Kidney (tissue), 14 donors: ENCODE results near the gene CRKL. TPM values are rescaled to one million over a fixed set of nuclear protein-coding genes. Genes with fewer than 3 reads are reported as not detected.

Source experiments
- DNase-seq, 5 donors: peaks; one replicate each; pipeline ENCODE4 v3.0.0-alpha.2; 2013 to 2020
- FAIRE-seq: peaks from 2 replicates; lab custom pipeline; 2012; peaks lifted over from hg19 to GRCh38; lab: Jason Lieb, UNC
- H3K27ac ChIP-seq, 2 donors: one replicate each; pipeline ENCODE4 v1.7.0; 2013; ENCODE audit warnings: low read depth in 2 of 2, low read length in 2 of 2, inconsistent platforms in 1 of 2
- H3K27me3 ChIP-seq: one replicate; pipeline ENCODE4 v1.7.1; 2013; ENCODE audit warnings: low read length, inconsistent platforms; ENCODE audit not compliant: control insufficient read depth, insufficient read depth
- H3K36me3 ChIP-seq, 3 donors: one replicate each; pipeline versions ENCODE4 v1.7.0 to v1.7.1; 2013; ENCODE audit warnings: low read length in 3 of 3, control low read depth in 1 of 3, inconsistent platforms in 1 of 3; ENCODE audit not compliant: insufficient read depth in 3 of 3, control insufficient read depth in 2 of 3
- H3K4me1 ChIP-seq, 3 donors: one replicate each; pipeline versions ENCODE4 v1.7.0 to v1.7.1; 2013; ENCODE audit warnings: low read length in 3 of 3, inconsistent platforms in 1 of 3, low read depth in 1 of 3; ENCODE audit not compliant: control insufficient read depth in 2 of 3, insufficient read depth in 2 of 3
- H3K4me3 ChIP-seq, 3 donors: one replicate each; pipeline versions ENCODE4 v1.7.0 to v1.8.1; 2013; ENCODE audit warnings: low read length in 3 of 3, control low read depth in 1 of 3, inconsistent platforms in 1 of 3
- H3K9ac ChIP-seq, 3 donors: one replicate each; pipeline versions ENCODE4 v1.7.0 to v1.7.1; 2013; ENCODE audit warnings: low read length in 3 of 3, control low read depth in 1 of 3, inconsistent platforms in 1 of 3
- H3K9me3 ChIP-seq, 3 donors: one replicate each; pipeline versions ENCODE4 v1.7.0 to v1.7.1; 2013; ENCODE audit warnings: low read length in 3 of 3, control low read depth in 1 of 3, inconsistent platforms in 1 of 3; ENCODE audit not compliant: control insufficient read depth in 2 of 3, insufficient read depth in 1 of 3
- intact Hi-C: fragments of 100-400 bp; cut with DNase I; formaldehyde crosslinking; loops from one replicate; pipeline ENCODE4 v1.11.1; 2022
- polyA plus RNA-seq: library from polyadenylated mRNA; stranded (reverse); fragments of 350-450 nt; fragmentation: Illumina TruSeq; extraction: RNeasy Lipid Tissue Mini Kit (QIAGEN cat#74804); gene quantifications from one replicate; pipeline ENCODE4 v1.2.3, GENCODE V29; 2014; ENCODE audit warnings: low read depth, low replicate concordance; ENCODE audit not compliant: insufficient read depth
- total RNA-seq: library from RNA; stranded (reverse); fragmentation: NEBNext Ultra II Directional; extraction: Animal tissue kit (Norgen Biotek cat#: 25700); gene quantifications from one replicate; pipeline ENCODE4 v1.2.1, GENCODE V29; 2021
- TF ChIP-seq, protein P1 (sequence below): IDR thresholded peaks from 3 replicates; pipeline ENCODE4 v1.5.1; 2012; ENCODE audit warnings: mild to moderate bottlenecking, moderate library complexity, borderline replicate concordance; ENCODE audit not compliant: insufficient read depth; ENCODE audit errors: extremely low read depth
- donor health status: control.
- donor health status: control.
- donor health status: control.
- donor health status: control.
- donor health status: control.
- donor health status: DM: yes; HTN: yes; CAD: no.
- donor health status: Normal renal cell carcinoma (clear cell type).

Gene CRKL
- total and polyA plus RNA-seq, 2 donors from 2014 or later = 11.9 to 44.7 TPM

- H3K9me3 ChIP-seq = no peaks in the 10 kb centered on the region
- peaks cover 6 to 16% (median 8%) of the 10 kb centered on the region in 3 donors for H3K36me3 ChIP-seq
- no peak for FAIRE-seq
- H3K9ac ChIP-seq = no peak overlapping the region
- TF ChIP-seq, protein P1, sequence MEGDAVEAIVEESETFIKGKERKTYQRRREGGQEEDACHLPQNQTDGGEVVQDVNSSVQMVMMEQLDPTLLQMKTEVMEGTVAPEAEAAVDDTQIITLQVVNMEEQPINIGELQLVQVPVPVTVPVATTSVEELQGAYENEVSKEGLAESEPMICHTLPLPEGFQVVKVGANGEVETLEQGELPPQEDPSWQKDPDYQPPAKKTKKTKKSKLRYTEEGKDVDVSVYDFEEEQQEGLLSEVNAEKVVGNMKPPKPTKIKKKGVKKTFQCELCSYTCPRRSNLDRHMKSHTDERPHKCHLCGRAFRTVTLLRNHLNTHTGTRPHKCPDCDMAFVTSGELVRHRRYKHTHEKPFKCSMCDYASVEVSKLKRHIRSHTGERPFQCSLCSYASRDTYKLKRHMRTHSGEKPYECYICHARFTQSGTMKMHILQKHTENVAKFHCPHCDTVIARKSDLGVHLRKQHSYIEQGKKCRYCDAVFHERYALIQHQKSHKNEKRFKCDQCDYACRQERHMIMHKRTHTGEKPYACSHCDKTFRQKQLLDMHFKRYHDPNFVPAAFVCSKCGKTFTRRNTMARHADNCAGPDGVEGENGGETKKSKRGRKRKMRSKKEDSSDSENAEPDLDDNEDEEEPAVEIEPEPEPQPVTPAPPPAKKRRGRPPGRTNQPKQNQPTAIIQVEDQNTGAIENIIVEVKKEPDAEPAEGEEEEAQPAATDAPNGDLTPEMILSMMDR = no peak
- H3K27ac ChIP-seq = peak overlapping the region in 1 of 2 donors; percentile 7
- peak in 1 of 5 donors; percentile 10 for DNase-seq
- H3K27me3 ChIP-seq = no peaks in the 10 kb centered on the region
- H3K4me3 ChIP-seq = no peak overlapping the region
- intact Hi-C loops = no loop called here
- H3K4me1 ChIP-seq = peaks cover 0 to 28% (median 19%) of the 10 kb centered on the region in 3 donors
Measured at GRCh38 chr22:20948989-20949388, 31.8 kb downstream of the CRKL start.

- FAIRE-seq (no peak), DNase-seq (peak in 1 of 5 donors; percentile 14)
- Histone ChIP-seq H3K27ac (no peak overlapping the region), H3K36me3 (peaks cover 6 to 17% (median 9%) of the 10 kb centered on the region in 3 donors), H3K27me3 (no peaks in the 10 kb centered on the region), H3K9ac (no peak overlapping the region), H3K9me3 (no peaks in the 10 kb centered on the region), H3K4me3 (no peak overlapping the region), H3K4me1 (peaks cover 0 to 28% (median 17%) of the 10 kb centered on the region in 3 donors)
- intact Hi-C loops = no loop called here
- TF ChIP-seq, protein P1 = no peak
Measured at GRCh38 chr22:20949698-20950183, 32.5 kb downstream of the CRKL start.

GRCh38 chr22:20951151-20951931 lies 34.1 kb downstream of the CRKL start:
- TF ChIP-seq, protein P1 = no peak
- Histone ChIP-seq H3K9ac (no peak overlapping the region), H3K27ac (peak overlapping the region in 1 of 2 donors; percentile 20), H3K4me3 (no peak overlapping the region), H3K4me1 (peaks cover 0 to 28% (median 16%) of the 10 kb centered on the region in 3 donors), H3K36me3 (peaks cover 6 to 17% (median 9%) of the 10 kb centered on the region in 3 donors), H3K9me3 (no peaks in the 10 kb centered on the region), H3K27me3 (no peaks in the 10 kb centered on the region)
- FAIRE-seq (no peak), DNase-seq (no peak)
- intact Hi-C loops = no loop called here
